DMS153 treated with DMSO at 0.1 percent for 48 hours (cell line): ENCODE measurements around the gene EIF4H.
"Not testable (repeated sequence)": the region's sequence is repeated elsewhere in the genome, so short reads cannot be mapped to it uniquely, and the experiment has no call there.

Source experiments
- DNase-seq: peaks from one replicate; lab custom pipeline; 2025; ENCODE audit not compliant: unreplicated experiment; lab: John Stamatoyannopoulos, UW

The EIF4H gene

DNA sequence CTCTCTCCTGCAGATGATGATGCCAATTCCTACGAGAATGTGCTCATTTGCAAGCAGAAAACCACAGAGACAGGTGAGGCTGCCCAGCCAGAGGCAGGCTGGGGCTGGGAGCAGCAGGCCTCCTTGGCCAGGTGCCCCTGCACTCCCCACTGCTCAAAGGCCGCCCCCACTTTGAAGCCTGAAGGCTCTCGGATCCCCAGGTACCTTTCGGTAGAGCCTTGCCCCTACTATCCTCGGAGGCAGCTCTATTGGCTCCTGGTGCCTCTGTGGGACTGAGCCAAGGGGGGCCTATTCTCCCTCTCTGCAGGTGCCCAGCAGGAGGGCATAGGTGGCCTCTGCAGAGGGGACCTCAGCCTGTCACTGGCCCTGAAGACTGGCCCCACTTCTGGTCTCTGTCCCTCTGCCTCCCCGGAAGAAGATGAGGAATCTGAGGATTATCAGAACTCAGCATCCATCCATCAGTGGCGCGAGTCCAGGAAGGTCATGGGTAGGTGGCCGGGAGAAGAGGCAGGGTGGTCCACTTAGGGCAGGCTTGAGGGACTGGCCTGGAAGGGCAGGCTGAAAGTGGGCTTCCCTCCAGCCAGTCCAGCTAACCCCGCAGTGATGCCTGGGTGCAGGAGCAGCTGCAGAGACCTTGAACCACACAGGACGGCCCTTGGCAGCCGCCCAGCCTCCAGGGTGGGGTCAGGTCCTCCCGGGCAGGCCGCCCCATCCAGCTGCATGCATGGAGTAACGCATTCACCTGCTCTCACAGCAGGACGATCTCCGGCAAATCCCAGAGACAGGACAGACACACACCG, 49.8 kb downstream of the EIF4H start:
- no peak for DNase-seq

- no peak for DNase-seq
Measured at GRCh38 chr7:74224511-74224832, 50.3 kb downstream of the EIF4H start.

DNA sequence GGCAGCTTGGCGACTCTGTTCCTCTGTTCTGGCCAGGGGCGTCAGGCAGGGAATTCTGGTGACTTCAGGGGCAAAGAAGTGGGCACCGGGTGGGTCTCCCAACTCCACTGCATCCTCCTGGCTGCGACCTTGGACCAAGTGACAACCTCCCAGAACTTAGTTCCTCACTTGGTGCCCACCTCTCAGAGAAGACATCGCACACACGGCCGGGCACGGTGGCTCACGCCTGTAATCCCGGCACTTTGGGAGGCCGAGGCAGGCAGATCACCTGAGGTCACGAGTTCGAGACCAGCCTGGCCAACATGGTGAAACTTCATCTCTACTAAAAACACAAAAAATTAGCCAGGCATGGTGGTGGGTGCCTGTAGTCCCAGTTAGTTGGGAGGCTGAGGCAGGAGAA, 50.8 kb downstream of the EIF4H start:
- not testable (repeated sequence) for DNase-seq

DNA sequence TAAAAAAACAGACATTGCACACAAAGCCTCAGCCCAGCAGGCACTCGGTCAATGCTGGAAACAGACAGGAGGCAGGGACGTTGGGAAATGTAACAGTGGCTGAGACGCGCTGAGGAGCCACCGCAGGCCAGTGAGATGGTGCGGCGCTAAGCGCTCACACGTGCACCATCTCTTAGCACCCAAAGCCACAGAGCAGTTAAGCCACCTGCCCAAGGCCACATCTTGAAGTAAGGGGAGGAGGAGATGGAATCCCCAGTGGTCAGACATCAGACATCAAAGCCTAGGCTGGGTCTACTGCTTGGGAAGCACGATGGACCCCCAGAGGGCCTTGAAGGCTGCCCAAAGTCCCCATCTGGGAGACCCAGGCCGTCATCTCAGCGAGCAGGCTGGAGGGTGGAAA, 51.2 kb downstream of the EIF4H start:
- no peak for DNase-seq

GRCh38 chr7:74226633-74227032, 52.5 kb downstream of the EIF4H start:
- no peak for DNase-seq

- no peak for DNase-seq
Measured at GRCh38 chr7:74228951-74229900, 55.1 kb downstream of the EIF4H start.

GRCh38 chr7:74230446-74231231, 56.5 kb downstream of the EIF4H start:
- no peak for DNase-seq

GRCh38 chr7:74231232-74231590, 57.1 kb downstream of the EIF4H start:
- DNase-seq: no peak

DNA sequence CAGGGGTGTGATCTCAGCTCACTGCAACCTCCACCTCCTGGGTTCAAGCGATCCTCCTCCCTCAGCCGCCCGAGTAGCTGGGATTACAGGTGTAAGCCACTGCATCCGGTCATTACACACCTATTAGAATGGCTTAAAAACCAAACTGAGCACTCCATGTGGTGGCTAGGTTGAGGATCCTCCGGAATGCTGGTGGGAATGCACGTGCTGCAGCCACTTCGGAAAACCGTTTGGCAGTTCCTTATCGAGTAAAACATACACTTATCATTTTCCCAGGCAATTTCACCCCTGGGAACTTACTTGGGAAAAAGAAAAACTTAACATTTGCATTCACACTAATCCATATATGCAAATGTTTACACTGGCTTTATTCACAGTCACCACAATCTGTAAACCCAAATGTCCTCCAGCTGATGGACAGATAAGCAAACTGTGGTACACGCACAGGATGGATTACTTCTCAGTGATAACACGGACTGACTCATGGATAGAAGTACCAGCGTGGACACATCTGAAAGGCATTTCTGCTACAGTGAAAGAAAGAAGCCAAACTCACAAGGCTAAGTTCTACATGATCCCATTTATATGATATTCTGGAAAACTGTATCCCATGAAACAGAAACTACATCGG, 59.6 kb downstream of the EIF4H start:
- DNase-seq: no peak

DNA sequence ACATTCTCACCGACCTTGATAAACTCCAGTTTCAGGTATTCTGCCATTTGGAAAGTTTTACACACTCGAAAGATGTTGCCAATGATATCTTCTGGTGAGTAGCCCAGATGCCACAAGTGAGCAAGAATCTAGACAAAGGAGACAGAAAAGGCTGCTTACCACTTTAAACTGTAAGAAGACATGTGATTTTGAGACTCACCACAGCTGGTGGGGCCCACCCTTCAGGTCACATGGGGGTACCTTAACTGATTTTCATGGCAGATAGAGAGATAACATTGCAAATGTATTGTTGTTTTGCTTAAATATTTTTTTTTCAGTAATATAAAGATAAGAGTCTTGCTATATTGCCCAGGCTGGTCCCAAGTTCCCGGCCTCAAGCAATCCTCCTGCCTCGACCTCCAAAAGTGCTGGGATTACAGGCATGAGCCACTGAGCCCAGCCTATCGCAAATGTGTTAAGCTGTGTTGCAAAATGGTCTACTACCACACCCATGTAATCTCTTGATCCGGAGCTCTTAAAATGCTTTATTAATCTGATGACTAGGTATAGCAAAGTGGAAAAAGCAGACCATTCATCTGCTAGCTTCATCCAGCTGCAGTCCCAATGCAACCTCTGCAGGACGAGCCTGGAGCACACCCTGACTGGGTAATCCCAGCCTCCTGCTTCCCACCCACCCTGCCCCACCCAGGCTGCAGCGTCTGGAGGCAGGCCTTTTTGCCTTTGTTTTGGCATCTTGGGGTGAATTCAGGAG, 61.5 kb downstream of the EIF4H start:
- DNase-seq: no peak

- no peak for DNase-seq
Measured at GRCh38 chr7:74236284-74236683, 62.1 kb downstream of the EIF4H start.

- no peak for DNase-seq
Measured at GRCh38 chr7:74240482-74240881, 66.3 kb downstream of the EIF4H start.

DNA sequence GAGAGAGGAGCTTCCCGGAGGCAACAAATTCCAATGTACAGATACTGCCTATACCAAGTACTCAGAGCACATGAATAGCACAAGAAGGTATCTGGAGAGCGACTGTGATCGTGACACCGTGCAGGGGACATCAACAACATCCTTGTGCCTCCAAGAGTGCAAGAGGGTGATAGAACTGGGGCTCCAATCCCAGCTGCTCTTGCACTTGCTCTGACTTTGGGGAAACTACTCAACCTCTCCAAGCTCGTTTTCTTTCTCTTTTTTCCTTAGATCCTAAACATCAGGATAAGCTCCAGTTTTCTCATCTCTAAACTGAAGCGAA, 67.9 kb downstream of the EIF4H start:
- no peak for DNase-seq

GRCh38 chr7:74246497-74246896, 72.3 kb downstream of the EIF4H start:
- no peak for DNase-seq
